ENCODE data around the gene RHOXF2B.
"Not testable (repeated sequence)": the region's sequence is repeated elsewhere in the genome, so short reads cannot be mapped to it uniquely, and the experiment has no call there.

RHOXF2B gene

GRCh38 chrX:120077590-120077989 is at the start of gene RHOXF2B:
Gene RHOXF2B, minus strand, starts transcription at chrX:120077690. Its CDS starts 138 bp downstream, at chrX:120077552.
- DNase-seq = not testable (repeated sequence)

GRCh38 chrX:120125444-120125843 is 48.0 kb upstream of the RHOXF2B start:
- no peak for DNase-seq

GRCh38 chrX:120120223-120120622 is 42.7 kb upstream of the RHOXF2B start:
- DNase-seq = no peak

GRCh38 chrX:120115438-120115963 is 38.0 kb upstream of the RHOXF2B start, which contains the start of gene RHOXF1:
Gene RHOXF1, minus strand, starts transcription at chrX:120115913. Its CDS starts 51 bp downstream, at chrX:120115862.
- no peak for DNase-seq

- no peak for DNase-seq
Measured at GRCh38 chrX:120111611-120112010, 34.1 kb upstream of the RHOXF2B start.

- DNase-seq = no peak
Measured at GRCh38 chrX:120109378-120109777, 31.9 kb upstream of the RHOXF2B start.

- DNase-seq = not testable (repeated sequence)
Measured at GRCh38 chrX:120104707-120105106, 27.2 kb upstream of the RHOXF2B start.

- not testable (repeated sequence) for DNase-seq
Measured at GRCh38 chrX:120101057-120101456, 23.6 kb upstream of the RHOXF2B start.

GRCh38 chrX:120090208-120090607 is 12.7 kb upstream of the RHOXF2B start:
- DNase-seq = no peak

GRCh38 chrX:120087289-120088017 is 10.0 kb upstream of the RHOXF2B start:
- no peak for DNase-seq

GRCh38 chrX:120085553-120086185 is 8.2 kb upstream of the RHOXF2B start:
- not testable (repeated sequence) for DNase-seq

- not testable (repeated sequence) for DNase-seq
Measured at GRCh38 chrX:120066169-120066568, 11.3 kb downstream of the RHOXF2B start.

GRCh38 chrX:120042712-120043111 is 34.8 kb downstream of the RHOXF2B start:
- DNase-seq = not testable (repeated sequence)

GRCh38 chrX:120042247-120042646 is 35.2 kb downstream of the RHOXF2B start:
- not testable (repeated sequence) for DNase-seq

- not testable (repeated sequence) for DNase-seq
Measured at GRCh38 chrX:120040176-120040575, 37.3 kb downstream of the RHOXF2B start.

GRCh38 chrX:120039087-120039733 is 38.3 kb downstream of the RHOXF2B start:
- not testable (repeated sequence) for DNase-seq

- DNase-seq = no peak
Measured at GRCh38 chrX:120036704-120037103, 40.8 kb downstream of the RHOXF2B start.

- DNase-seq = not testable (repeated sequence)
Measured at GRCh38 chrX:120035522-120036309, 41.8 kb downstream of the RHOXF2B start.

GRCh38 chrX:120029354-120029753 is 48.1 kb downstream of the RHOXF2B start:
- DNase-seq = no peak

- no peak for DNase-seq
Measured at GRCh38 chrX:120023259-120023658, 54.2 kb downstream of the RHOXF2B start.

GRCh38 chrX:120022763-120023162 is 54.7 kb downstream of the RHOXF2B start:
- no peak for DNase-seq
